ENCODE results near the gene ALAS1. TPM values are rescaled to one million over a fixed set of nuclear protein-coding genes. Genes with fewer than 3 reads are reported as not detected.

Gene ALAS1
- total RNA-seq, 3 donors from 2014 or later, result 25.9 to 34.7 (median 33.3) TPM

DNA sequence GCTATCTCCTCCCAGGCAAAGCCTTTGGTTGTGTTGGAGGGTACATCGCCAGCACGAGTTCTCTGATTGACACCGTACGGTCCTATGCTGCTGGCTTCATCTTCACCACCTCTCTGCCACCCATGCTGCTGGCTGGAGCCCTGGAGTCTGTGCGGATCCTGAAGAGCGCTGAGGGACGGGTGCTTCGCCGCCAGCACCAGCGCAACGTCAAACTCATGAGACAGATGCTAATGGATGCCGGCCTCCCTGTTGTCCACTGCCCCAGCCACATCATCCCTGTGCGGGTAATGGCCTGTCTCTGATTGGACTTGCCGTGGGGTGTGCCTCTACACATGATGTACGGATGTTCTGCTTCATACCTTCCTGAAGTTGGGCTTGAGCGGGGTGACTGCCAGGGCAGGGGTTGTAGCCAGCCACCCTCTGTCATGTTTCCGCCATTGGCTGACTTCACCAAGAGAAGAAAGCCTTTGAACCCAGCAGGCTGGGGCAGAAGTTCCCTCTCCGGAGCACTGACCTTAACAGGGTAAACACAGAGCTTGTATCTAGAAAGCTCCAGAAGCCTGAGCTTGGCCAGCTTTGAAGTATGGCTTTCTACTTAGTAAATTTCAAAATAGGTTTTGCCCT, 13.4 kb downstream of the ALAS1 start:
- intact Hi-C loops (cut with DNase I; ENCODE audit: low total_unique reads), result no loop called here
- no peaks in the 10 kb centered on the region for H3K4me1 ChIP-seq
- no peak overlapping the region for H3K27ac ChIP-seq
- peaks cover 18% of the 10 kb centered on the region for H3K36me3 ChIP-seq
- DNase-seq (ENCODE audit: low spot score in 2 of 2), result no peak
- H3K4me3 ChIP-seq, result no peak overlapping the region
- H3K27me3 ChIP-seq, result no peaks in the 10 kb centered on the region
- H3K9me3 ChIP-seq, result no peaks in the 10 kb centered on the region
- TF ChIP-seq, protein P1, sequence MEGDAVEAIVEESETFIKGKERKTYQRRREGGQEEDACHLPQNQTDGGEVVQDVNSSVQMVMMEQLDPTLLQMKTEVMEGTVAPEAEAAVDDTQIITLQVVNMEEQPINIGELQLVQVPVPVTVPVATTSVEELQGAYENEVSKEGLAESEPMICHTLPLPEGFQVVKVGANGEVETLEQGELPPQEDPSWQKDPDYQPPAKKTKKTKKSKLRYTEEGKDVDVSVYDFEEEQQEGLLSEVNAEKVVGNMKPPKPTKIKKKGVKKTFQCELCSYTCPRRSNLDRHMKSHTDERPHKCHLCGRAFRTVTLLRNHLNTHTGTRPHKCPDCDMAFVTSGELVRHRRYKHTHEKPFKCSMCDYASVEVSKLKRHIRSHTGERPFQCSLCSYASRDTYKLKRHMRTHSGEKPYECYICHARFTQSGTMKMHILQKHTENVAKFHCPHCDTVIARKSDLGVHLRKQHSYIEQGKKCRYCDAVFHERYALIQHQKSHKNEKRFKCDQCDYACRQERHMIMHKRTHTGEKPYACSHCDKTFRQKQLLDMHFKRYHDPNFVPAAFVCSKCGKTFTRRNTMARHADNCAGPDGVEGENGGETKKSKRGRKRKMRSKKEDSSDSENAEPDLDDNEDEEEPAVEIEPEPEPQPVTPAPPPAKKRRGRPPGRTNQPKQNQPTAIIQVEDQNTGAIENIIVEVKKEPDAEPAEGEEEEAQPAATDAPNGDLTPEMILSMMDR (IDR thresholded peaks at IDR 0.05), result no peak
- no peak for TF ChIP-seq POLR2AphosphoS5 (IDR thresholded peaks at IDR 0.05)
- TF ChIP-seq POLR2A (IDR thresholded peaks at IDR 0.05), result no peak

DNA sequence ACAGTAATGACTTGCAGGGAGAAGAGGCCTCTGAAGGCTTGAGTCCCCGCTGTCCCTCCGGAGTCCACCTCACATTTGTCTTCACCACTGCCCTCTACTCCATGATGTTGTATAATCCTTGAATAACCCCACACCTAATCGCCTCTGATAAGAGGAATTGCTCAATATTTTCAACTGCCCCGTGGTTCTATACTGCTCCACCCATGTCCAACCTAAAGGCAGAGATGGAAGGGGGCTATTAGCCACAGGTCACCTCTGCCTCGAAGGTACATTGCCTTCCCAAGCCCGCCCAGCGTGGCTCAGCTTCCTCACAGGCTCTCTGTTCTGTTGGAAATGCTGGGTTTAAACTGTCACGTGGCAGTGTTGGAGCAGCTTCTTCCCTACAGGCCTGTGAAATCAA, 15.0 kb downstream of the ALAS1 start:
- intact Hi-C loops (cut with DNase I; ENCODE audit: low total_unique reads), result no loop called here
- H3K36me3 ChIP-seq, result peaks cover 18% of the 10 kb centered on the region
- no peak for TF ChIP-seq POLR2A (IDR thresholded peaks at IDR 0.05)
- TF ChIP-seq POLR2AphosphoS5 (IDR thresholded peaks at IDR 0.05), result no peak
- TF ChIP-seq, protein P1 (IDR thresholded peaks at IDR 0.05), result no peak
- no peak for DNase-seq (ENCODE audit: low spot score in 2 of 2)
- H3K27me3 ChIP-seq, result no peaks in the 10 kb centered on the region
- H3K4me3 ChIP-seq, result no peak overlapping the region
- H3K9me3 ChIP-seq, result no peaks in the 10 kb centered on the region
- no peak overlapping the region for H3K27ac ChIP-seq
- H3K4me1 ChIP-seq, result peaks cover 0 to 6% of the 10 kb centered on the region in 2 donors

DNA sequence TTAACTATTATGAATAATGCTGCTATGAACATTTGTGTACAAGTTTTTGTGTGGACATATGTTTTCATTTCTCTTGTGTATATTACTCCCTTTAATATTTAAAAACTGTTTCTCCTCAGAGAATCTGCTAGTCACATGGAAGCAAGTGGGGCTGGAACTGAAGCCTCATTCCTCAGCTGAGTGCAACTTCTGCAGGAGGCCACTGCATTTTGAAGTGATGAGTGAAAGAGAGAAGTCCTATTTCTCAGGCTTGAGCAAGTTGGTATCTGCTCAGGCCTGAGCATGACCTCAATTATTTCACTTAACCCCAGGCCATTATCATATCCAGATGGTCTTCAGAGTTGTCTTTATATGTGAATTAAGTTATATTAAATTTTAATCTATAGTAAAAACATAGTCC, 15.9 kb downstream of the ALAS1 start:
- TF ChIP-seq POLR2AphosphoS5 (IDR thresholded peaks at IDR 0.05) (no peak), POLR2A (IDR thresholded peaks at IDR 0.05) (no peak)
- TF ChIP-seq, protein P1 (IDR thresholded peaks at IDR 0.05), result no peak
- Histone ChIP-seq H3K36me3 (peaks cover 12% of the 10 kb centered on the region), H3K9me3 (no peaks in the 10 kb centered on the region), H3K4me3 (no peak overlapping the region), H3K27ac (no peak overlapping the region), H3K4me1 (peaks cover 0 to 13% of the 10 kb centered on the region in 2 donors), H3K27me3 (no peaks in the 10 kb centered on the region)
- intact Hi-C loops (cut with DNase I; ENCODE audit: low total_unique reads), result no loop called here
- no peak for DNase-seq (ENCODE audit: low spot score in 2 of 2)

DNA sequence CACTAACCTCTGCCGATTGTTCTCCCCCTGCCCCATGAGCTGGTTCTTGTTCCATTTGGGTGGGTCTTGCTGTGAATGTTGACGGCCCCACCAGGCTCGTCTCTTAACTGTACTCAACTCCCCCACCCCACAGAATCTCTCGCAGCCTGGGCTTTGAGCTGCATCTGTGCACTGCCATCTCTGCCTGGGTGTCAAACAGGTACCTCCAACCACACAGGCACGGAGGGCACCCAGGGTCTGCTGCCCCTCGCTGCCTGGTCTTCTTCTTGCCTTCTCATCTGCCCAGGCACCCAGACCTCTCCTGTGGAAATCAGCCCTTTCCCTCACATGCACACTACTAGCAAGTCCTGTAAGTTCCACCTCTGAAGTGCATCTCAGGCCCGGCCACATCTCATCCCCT, 17.4 kb downstream of the ALAS1 start:
- H3K36me3 ChIP-seq, result peaks cover 10% of the 10 kb centered on the region
- H3K4me3 ChIP-seq, result no peak overlapping the region
- H3K4me1 ChIP-seq, result peaks cover 0 to 14% of the 10 kb centered on the region in 2 donors
- intact Hi-C loops (cut with DNase I; ENCODE audit: low total_unique reads), result no loop called here
- no peaks in the 10 kb centered on the region for H3K9me3 ChIP-seq
- TF ChIP-seq, protein P1 (IDR thresholded peaks at IDR 0.05), result no peak
- TF ChIP-seq POLR2A (IDR thresholded peaks at IDR 0.05) (no peak), POLR2AphosphoS5 (IDR thresholded peaks at IDR 0.05) (no peak)
- H3K27me3 ChIP-seq, result no peaks in the 10 kb centered on the region
- DNase-seq (ENCODE audit: low spot score in 2 of 2), result no peak
- H3K27ac ChIP-seq, result peak overlapping the region in 1 of 2 donors; percentile 95

DNA sequence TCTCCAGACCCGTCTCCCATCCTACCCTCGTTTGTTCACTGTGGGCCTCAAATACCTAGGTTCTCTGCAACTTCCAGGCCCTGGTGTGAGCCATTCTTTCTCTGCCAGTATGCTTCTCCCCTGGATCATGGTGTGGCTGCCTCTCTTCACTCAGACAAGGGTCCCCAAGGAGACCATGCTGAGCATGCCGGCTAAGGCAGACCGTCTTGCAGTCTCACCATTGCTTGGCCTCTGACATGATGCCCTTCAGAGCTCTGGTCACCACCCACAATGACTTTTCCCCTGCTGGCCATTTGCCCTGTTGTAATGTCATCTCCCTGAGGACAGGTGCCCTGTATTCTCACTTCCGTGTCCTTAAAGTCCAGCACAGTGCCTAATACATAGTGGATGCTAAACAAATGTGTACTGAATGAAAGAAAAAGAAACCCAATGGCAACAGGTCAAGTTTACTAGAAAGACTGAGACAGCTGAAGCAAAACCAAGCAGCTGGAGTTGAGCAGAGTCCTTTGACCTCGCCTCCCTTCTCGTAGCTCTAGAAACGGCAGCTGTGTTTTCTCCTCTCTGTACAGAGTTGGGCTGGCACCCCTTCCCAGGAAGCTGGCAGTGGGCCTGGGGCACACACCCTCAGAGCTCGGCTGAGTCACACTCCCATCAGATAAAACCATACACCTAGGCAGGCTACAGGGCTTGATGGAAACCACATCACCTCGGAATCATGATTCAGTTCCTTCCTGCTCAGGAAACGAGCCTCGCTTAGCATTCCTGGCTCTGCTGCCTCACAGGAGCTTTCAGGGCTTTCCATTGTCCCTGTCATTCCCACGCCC, 18.8 kb downstream of the ALAS1 start:
- H3K4me3 ChIP-seq, result peak overlapping the region in 1 of 3 donors; percentile 13
- H3K36me3 ChIP-seq, result peaks cover 7% of the 10 kb centered on the region
- H3K27me3 ChIP-seq, result no peaks in the 10 kb centered on the region
- peak overlapping the region; percentile 80 to 95 for H3K27ac ChIP-seq
- intact Hi-C loops (cut with DNase I; ENCODE audit: low total_unique reads), result no loop called here
- no peak for TF ChIP-seq POLR2A (IDR thresholded peaks at IDR 0.05)
- TF ChIP-seq POLR2AphosphoS5 (IDR thresholded peaks at IDR 0.05), result peak; percentile 46 to 65 (median 54)
- TF ChIP-seq, protein P1 (IDR thresholded peaks at IDR 0.05), result no peak
- H3K4me1 ChIP-seq, result peaks cover 3 to 26% of the 10 kb centered on the region in 2 donors
- H3K9me3 ChIP-seq, result no peaks in the 10 kb centered on the region
- peak; percentile 86 to 90 for DNase-seq (ENCODE audit: low spot score in 2 of 2)
